ENCODE results near the gene THSD7A. TPM values are rescaled to one million over a fixed set of nuclear protein-coding genes. Genes with fewer than 3 reads are reported as not detected.

The THSD7A gene
- total and polyA plus RNA-seq, 2 of the 8 experiments (the other 6 are each of a cell fraction or from before 2014, with no cell fraction given): 0.44 to 1.2 TPM

DNA sequence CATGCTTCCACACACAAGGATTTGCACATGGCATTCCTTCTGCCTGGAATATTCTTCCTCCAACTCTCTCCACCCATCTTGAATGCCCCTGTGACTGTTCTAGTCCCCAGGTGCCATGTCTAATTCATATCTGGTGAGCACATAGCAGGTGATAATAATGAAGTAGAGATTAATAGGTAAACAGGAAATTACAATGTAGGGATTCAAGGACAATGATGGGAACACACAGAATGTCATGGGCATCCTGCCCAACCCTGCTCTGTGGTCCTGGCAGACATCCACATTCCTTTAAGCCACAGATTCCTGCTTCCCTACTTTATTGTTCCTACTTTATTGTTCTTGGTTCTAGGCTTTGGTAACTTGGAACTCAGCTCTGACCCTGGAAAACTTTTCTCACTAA, 115.8 kb downstream of the THSD7A start (continued):
- TF ChIP-seq SP2 (IDR thresholded peaks at IDR 0.05; ENCODE audit: low read length) (no peak), KDM4A (IDR thresholded peaks at IDR 0.05; ENCODE audit: low read depth, low read length, severe bottlenecking) (no peak)
- TF ChIP-seq, protein P1, sequence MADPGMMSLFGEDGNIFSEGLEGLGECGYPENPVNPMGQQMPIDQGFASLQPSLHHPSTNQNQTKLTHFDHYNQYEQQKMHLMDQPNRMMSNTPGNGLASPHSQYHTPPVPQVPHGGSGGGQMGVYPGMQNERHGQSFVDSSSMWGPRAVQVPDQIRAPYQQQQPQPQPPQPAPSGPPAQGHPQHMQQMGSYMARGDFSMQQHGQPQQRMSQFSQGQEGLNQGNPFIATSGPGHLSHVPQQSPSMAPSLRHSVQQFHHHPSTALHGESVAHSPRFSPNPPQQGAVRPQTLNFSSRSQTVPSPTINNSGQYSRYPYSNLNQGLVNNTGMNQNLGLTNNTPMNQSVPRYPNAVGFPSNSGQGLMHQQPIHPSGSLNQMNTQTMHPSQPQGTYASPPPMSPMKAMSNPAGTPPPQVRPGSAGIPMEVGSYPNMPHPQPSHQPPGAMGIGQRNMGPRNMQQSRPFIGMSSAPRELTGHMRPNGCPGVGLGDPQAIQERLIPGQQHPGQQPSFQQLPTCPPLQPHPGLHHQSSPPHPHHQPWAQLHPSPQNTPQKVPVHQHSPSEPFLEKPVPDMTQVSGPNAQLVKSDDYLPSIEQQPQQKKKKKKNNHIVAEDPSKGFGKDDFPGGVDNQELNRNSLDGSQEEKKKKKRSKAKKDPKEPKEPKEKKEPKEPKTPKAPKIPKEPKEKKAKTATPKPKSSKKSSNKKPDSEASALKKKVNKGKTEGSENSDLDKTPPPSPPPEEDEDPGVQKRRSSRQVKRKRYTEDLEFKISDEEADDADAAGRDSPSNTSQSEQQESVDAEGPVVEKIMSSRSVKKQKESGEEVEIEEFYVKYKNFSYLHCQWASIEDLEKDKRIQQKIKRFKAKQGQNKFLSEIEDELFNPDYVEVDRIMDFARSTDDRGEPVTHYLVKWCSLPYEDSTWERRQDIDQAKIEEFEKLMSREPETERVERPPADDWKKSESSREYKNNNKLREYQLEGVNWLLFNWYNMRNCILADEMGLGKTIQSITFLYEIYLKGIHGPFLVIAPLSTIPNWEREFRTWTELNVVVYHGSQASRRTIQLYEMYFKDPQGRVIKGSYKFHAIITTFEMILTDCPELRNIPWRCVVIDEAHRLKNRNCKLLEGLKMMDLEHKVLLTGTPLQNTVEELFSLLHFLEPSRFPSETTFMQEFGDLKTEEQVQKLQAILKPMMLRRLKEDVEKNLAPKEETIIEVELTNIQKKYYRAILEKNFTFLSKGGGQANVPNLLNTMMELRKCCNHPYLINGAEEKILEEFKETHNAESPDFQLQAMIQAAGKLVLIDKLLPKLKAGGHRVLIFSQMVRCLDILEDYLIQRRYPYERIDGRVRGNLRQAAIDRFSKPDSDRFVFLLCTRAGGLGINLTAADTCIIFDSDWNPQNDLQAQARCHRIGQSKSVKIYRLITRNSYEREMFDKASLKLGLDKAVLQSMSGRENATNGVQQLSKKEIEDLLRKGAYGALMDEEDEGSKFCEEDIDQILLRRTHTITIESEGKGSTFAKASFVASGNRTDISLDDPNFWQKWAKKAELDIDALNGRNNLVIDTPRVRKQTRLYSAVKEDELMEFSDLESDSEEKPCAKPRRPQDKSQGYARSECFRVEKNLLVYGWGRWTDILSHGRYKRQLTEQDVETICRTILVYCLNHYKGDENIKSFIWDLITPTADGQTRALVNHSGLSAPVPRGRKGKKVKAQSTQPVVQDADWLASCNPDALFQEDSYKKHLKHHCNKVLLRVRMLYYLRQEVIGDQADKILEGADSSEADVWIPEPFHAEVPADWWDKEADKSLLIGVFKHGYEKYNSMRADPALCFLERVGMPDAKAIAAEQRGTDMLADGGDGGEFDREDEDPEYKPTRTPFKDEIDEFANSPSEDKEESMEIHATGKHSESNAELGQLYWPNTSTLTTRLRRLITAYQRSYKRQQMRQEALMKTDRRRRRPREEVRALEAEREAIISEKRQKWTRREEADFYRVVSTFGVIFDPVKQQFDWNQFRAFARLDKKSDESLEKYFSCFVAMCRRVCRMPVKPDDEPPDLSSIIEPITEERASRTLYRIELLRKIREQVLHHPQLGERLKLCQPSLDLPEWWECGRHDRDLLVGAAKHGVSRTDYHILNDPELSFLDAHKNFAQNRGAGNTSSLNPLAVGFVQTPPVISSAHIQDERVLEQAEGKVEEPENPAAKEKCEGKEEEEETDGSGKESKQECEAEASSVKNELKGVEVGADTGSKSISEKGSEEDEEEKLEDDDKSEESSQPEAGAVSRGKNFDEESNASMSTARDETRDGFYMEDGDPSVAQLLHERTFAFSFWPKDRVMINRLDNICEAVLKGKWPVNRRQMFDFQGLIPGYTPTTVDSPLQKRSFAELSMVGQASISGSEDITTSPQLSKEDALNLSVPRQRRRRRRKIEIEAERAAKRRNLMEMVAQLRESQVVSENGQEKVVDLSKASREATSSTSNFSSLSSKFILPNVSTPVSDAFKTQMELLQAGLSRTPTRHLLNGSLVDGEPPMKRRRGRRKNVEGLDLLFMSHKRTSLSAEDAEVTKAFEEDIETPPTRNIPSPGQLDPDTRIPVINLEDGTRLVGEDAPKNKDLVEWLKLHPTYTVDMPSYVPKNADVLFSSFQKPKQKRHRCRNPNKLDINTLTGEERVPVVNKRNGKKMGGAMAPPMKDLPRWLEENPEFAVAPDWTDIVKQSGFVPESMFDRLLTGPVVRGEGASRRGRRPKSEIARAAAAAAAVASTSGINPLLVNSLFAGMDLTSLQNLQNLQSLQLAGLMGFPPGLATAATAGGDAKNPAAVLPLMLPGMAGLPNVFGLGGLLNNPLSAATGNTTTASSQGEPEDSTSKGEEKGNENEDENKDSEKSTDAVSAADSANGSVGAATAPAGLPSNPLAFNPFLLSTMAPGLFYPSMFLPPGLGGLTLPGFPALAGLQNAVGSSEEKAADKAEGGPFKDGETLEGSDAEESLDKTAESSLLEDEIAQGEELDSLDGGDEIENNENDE (IDR thresholded peaks at IDR 0.05; ENCODE audit: insufficient replicate concordance, low read length): no peak

Data from H1 (cell line).